ENCODE results near the gene AKR1B15.
"Not testable (repeated sequence)": the region's sequence is repeated elsewhere in the genome, so short reads cannot be mapped to it uniquely, and the experiment has no call there.

AKR1B15 gene

DNA sequence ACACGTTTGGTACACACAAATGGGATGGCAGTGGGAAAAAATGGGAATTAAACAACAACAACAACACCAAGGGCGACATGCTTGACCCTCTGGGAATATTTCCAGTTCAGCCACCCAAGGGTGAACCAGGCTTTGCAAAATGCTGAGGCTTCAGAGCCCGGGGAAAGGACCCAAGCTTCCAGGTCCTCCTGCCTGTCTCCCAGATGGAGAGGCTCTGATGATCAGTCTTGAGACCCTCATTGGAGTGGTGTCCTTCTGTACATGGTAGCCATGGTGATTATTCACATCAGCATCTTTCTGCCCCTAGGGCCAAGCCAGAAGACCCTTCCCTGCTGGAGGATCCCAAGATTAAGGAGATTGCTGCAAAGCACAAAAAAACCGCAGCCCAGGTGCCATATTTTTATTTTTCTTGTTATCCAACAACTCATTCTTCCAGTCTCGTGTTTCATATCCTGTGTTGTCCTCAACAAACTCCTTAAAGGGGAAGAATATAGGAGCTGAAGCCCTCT is 11.6 kb upstream of the AKR1B15 start:
- H3K4me3 Mint-ChIP-seq; H3K36me3 Mint-ChIP-seq (ENCODE audit: low read depth); H3K4me1 Mint-ChIP-seq (ENCODE audit: low read depth); intact Hi-C loops (cut with micrococcal nuclease); H3K27me3 Mint-ChIP-seq; H3K9me3 Mint-ChIP-seq; H3K27ac Mint-ChIP-seq: not testable (repeated sequence)

DNA sequence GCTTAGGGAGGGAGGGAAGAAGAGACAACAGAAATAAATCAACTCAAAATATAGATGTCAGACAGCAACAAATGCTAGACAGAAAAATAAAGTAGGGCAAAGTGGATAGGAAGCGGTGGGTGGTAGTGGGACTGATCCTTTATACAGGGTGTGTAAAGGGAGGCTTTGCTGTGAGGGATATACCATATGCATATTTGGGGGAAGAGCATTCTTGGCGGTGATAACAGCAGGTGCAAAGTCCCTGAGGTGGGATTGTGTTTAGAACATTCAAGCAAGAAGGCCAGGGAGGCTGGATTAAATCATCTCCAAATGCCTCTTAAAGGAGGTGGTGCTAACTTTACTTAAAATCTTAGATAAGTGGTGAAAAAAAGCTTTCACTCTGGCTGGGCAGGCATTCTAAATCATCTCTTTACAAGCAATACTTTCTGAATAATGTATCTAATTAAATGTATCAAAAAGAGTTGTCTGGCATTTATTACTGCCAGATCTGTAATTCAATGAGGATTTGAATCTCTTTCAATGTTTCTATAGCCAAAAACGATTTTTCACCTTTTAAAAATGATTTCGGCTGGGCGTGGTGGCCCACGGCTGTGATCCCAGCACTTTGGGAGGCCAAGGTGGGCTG is 9.4 kb upstream of the AKR1B15 start:
- no peak overlapping the region for H3K27ac Mint-ChIP-seq
- no peaks in the 10 kb centered on the region for H3K4me1 Mint-ChIP-seq (ENCODE audit: low read depth)
- intact Hi-C loops (cut with micrococcal nuclease) = loop anchor here (10.0 kb wide), 1 partner anchor 105 kb away; no protein-coding TSS in a partner anchor
- no peaks in the 10 kb centered on the region for H3K36me3 Mint-ChIP-seq (ENCODE audit: low read depth)
- no peaks in the 10 kb centered on the region for H3K9me3 Mint-ChIP-seq
- H3K27me3 Mint-ChIP-seq = peaks cover 7% of the 10 kb centered on the region
- H3K4me3 Mint-ChIP-seq = no peak overlapping the region

- H3K4me1 Mint-ChIP-seq (ENCODE audit: low read depth); H3K4me3 Mint-ChIP-seq: not testable (repeated sequence)
Measured at GRCh38 chr7:134541501-134542194, 7.3 kb upstream of the AKR1B15 start.

DNA sequence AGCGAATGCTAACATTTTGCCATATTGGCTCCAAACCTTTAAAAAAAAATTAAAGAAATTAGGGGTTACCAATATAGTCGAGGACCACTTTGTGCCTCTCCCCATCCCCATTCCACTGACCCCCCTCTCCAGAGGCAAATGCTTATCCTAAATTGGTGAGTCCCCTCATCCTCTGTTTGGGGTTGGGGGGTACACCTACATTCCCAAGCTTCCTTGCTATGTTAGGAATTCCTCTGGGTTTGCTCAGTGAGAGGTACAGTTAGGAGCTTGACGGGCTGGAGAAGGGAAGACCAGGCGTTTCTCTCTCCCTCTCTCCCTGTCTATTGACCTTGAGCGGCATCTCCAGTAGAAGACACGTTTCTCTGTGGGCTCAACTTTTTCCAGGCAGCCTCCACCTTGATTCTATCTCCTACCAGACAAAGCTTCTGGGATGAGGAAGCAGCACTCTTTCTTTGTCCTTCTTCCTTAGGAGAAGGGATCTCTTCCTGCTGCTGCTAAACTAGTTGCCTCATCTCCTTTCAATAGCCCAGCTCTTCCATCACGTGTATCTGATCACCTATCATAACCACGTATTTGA is 6.6 kb upstream of the AKR1B15 start:
- Mint-ChIP-seq H3K4me3 (no peak overlapping the region), H3K4me1 (ENCODE audit: low read depth) (no peaks in the 10 kb centered on the region), H3K9me3 (no peaks in the 10 kb centered on the region), H3K27me3 (peaks cover 12% of the 10 kb centered on the region), H3K27ac (no peak overlapping the region), H3K36me3 (ENCODE audit: low read depth) (no peaks in the 10 kb centered on the region)
- intact Hi-C loops (cut with micrococcal nuclease) = loop anchor here (10.0 kb wide), 1 partner anchor 107 kb away; no protein-coding TSS in a partner anchor

More at GRCh38 chr7:134541501-134542194, 7.3 kb upstream of the AKR1B15 start:
- H3K27ac Mint-ChIP-seq; H3K9me3 Mint-ChIP-seq; H3K27me3 Mint-ChIP-seq; H3K36me3 Mint-ChIP-seq (ENCODE audit: low read depth): not testable (repeated sequence)
- intact Hi-C loops (cut with micrococcal nuclease) = loop anchor here (10.0 kb wide), 1 partner anchor 107 kb away; no protein-coding TSS in a partner anchor

DNA sequence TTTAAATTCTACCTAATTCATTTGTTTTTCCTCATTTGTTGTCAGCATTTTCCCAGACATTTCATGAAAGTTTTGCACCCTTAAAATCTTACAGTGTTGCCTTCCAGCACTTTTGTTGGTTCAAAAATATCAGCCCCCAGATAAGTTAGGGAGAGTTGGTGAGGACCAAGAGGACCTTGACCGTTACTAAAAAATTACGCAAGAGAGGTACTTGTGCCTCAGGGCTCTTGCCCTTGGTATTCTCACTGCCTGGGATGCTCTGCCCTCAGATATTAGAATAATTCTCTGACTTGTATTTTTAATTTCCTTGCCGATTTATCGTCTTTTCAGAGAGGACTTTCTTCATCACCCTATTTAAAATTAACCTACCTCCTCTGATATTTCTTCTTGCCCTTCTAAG is 3.5 kb upstream of the AKR1B15 start:
- H3K4me3 Mint-ChIP-seq = no peak overlapping the region
- no peaks in the 10 kb centered on the region for H3K9me3 Mint-ChIP-seq
- peaks cover 4% of the 10 kb centered on the region for H3K4me1 Mint-ChIP-seq (ENCODE audit: low read depth)
- H3K36me3 Mint-ChIP-seq (ENCODE audit: low read depth) = no peaks in the 10 kb centered on the region
- H3K27ac Mint-ChIP-seq = no peak overlapping the region
- intact Hi-C loops (cut with micrococcal nuclease) = loop anchor here (5.0 to 10.0 kb wide), 2 partner anchors 62 to 111 kb away; no protein-coding TSS in a partner anchor
- H3K27me3 Mint-ChIP-seq = peaks cover 18% of the 10 kb centered on the region

DNA sequence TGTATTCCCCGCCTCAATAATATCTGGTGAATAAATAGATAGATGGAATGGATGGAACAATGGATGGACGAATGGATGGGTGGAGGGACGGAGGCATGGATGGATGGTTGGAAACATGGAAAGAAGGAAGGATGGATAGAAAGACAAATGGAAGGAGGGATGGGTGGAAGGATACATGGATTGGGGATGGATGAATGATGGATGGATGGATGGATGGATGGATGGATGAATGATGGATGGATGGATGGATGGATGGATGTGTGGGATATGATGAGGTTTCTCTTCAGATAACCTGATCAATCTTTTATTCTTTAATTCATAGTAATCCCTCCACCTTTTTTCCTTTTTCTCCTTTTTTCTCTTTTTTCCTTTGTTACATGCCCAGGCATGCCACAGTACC is 3.0 kb upstream of the AKR1B15 start:
- no peak overlapping the region for H3K27ac Mint-ChIP-seq
- intact Hi-C loops (cut with micrococcal nuclease) = loop anchor here (5.0 to 10.0 kb wide), 2 partner anchors 61 to 111 kb away; no protein-coding TSS in a partner anchor
- H3K36me3 Mint-ChIP-seq (ENCODE audit: low read depth) = no peaks in the 10 kb centered on the region
- no peak overlapping the region for H3K4me3 Mint-ChIP-seq
- H3K27me3 Mint-ChIP-seq = peaks cover 16% of the 10 kb centered on the region
- peaks cover 4% of the 10 kb centered on the region for H3K4me1 Mint-ChIP-seq (ENCODE audit: low read depth)
- no peaks in the 10 kb centered on the region for H3K9me3 Mint-ChIP-seq

GRCh38 chr7:134546955-134547354 is 2.0 kb upstream of the AKR1B15 start:
- H3K27me3 Mint-ChIP-seq = peaks cover 19% of the 10 kb centered on the region
- H3K27ac Mint-ChIP-seq = no peak overlapping the region
- intact Hi-C loops (cut with micrococcal nuclease) = loop anchor here (5.0 to 10.0 kb wide), 2 partner anchors 60 to 112 kb away; no protein-coding TSS in a partner anchor
- H3K9me3 Mint-ChIP-seq = no peaks in the 10 kb centered on the region
- H3K4me3 Mint-ChIP-seq = no peak overlapping the region
- H3K4me1 Mint-ChIP-seq (ENCODE audit: low read depth) = peaks cover 4% of the 10 kb centered on the region
- no peaks in the 10 kb centered on the region for H3K36me3 Mint-ChIP-seq (ENCODE audit: low read depth)

GRCh38 chr7:134547397-134548054 is 1.4 kb upstream of the AKR1B15 start:
- H3K36me3 Mint-ChIP-seq (ENCODE audit: low read depth) = no peaks in the 10 kb centered on the region
- H3K27me3 Mint-ChIP-seq = peaks cover 19% of the 10 kb centered on the region
- H3K27ac Mint-ChIP-seq = no peak overlapping the region
- intact Hi-C loops (cut with micrococcal nuclease) = loop anchor here (5.0 to 10.0 kb wide), 2 partner anchors 60 to 113 kb away; no protein-coding TSS in a partner anchor
- H3K9me3 Mint-ChIP-seq = no peaks in the 10 kb centered on the region
- H3K4me1 Mint-ChIP-seq (ENCODE audit: low read depth) = peaks cover 4% of the 10 kb centered on the region
- no peak overlapping the region for H3K4me3 Mint-ChIP-seq

GRCh38 chr7:134549366-134549765 is 456 bp downstream of the AKR1B15 start:
- intact Hi-C loops (cut with micrococcal nuclease) = loop anchor here (5.0 to 10.0 kb wide), 2 partner anchors 58 to 115 kb away; no protein-coding TSS in a partner anchor
- Mint-ChIP-seq H3K4me3 (no peak overlapping the region), H3K27me3 (peaks cover 16% of the 10 kb centered on the region), H3K36me3 (ENCODE audit: low read depth) (no peaks in the 10 kb centered on the region), H3K9me3 (no peaks in the 10 kb centered on the region), H3K4me1 (ENCODE audit: low read depth) (peaks cover 4% of the 10 kb centered on the region), H3K27ac (no peak overlapping the region)

DNA sequence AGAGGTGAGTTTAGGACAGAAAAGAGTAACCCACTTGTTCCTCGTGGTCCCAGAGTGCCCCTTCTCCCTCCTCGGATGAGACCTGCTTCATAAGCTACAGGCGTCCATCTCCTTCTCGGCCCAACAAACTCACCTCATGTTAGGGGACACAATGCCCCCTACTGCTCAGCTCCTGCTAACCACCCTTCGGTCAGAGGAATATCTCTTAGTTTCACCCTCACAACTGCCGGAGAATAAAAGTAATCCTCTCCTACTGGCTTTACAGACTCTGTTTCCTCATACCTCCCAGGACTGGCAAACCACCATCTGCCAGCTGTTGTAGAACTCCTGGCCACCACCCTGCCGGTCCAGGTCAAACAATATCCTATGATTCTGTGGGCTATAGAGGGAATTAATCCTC is 3.2 kb downstream of the AKR1B15 start:
- Mint-ChIP-seq H3K4me3 (no peak overlapping the region), H3K27ac (no peak overlapping the region), H3K36me3 (ENCODE audit: low read depth) (no peaks in the 10 kb centered on the region), H3K27me3 (peaks cover 11% of the 10 kb centered on the region), H3K4me1 (ENCODE audit: low read depth) (peaks cover 4% of the 10 kb centered on the region), H3K9me3 (no peaks in the 10 kb centered on the region)
- intact Hi-C loops (cut with micrococcal nuclease) = no loop called here

DNA sequence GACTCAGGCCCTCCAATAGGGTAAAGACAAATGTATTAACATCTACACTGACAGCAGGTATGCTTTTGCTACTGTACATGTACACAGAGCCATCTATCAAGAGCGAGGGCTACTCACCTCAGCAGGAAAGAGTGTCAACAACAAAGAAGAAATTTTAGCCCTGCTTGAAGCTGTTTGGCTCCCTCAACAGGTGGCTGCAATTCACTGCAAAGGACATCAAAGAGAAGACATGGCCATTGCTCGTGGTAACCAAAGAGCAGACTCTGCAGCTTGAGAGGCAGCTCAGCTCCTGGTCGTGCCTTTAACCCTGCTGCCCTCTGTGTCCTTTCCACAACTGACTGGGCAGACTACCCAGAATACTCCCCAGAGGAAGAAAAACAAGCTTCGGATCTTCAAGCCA is 5.1 kb downstream of the AKR1B15 start:
- no peak overlapping the region for H3K4me3 Mint-ChIP-seq
- H3K9me3 Mint-ChIP-seq = no peaks in the 10 kb centered on the region
- peaks cover 11% of the 10 kb centered on the region for H3K27me3 Mint-ChIP-seq
- H3K4me1 Mint-ChIP-seq (ENCODE audit: low read depth) = no peaks in the 10 kb centered on the region
- intact Hi-C loops (cut with micrococcal nuclease) = no loop called here
- H3K27ac Mint-ChIP-seq = no peak overlapping the region
- H3K36me3 Mint-ChIP-seq (ENCODE audit: low read depth) = no peaks in the 10 kb centered on the region

DNA sequence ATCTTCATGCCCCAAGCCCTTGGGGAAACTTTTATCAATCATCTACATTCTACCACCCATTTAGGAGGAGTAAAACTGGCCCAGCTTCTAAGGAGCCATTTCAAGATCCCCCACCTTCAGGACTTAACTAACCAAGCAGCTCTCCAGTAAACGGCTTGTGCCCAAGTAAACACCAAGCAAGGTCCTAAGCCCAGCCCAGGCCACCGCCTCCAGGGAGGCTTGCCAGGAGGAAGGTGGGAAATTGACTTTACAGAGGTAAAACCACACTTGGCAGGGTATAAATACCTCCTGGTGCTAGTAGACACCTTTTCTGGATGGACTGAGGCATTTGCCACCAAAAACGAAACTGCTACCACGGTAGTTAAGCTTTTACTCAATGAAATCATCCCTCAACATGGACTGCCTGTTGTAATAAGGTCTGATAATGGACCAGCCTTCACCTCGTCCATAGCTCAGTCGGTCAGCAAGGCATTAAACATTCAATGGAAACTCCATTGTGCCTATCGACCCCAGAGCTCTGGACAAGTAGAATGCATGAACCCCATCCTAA is 5.6 kb downstream of the AKR1B15 start:
- intact Hi-C loops (cut with micrococcal nuclease) = no loop called here
- Mint-ChIP-seq H3K36me3 (ENCODE audit: low read depth) (no peaks in the 10 kb centered on the region), H3K27me3 (peaks cover 8% of the 10 kb centered on the region), H3K27ac (no peak overlapping the region), H3K9me3 (no peaks in the 10 kb centered on the region), H3K4me1 (ENCODE audit: low read depth) (no peaks in the 10 kb centered on the region), H3K4me3 (no peak overlapping the region)

GRCh38 chr7:134557391-134557790 is 8.5 kb downstream of the AKR1B15 start:
- Mint-ChIP-seq H3K36me3 (ENCODE audit: low read depth) (no peaks in the 10 kb centered on the region), H3K27me3 (no peaks in the 10 kb centered on the region), H3K27ac (no peak overlapping the region), H3K4me3 (no peak overlapping the region), H3K9me3 (peaks cover 6% of the 10 kb centered on the region), H3K4me1 (ENCODE audit: low read depth) (no peaks in the 10 kb centered on the region)
- intact Hi-C loops (cut with micrococcal nuclease) = no loop called here
